Stromal cell of bone marrow (primary cell): ENCODE measurements around the gene SLC22A13.
"Not testable (repeated sequence)": the region's sequence is repeated elsewhere in the genome, so short reads cannot be mapped to it uniquely, and the experiment has no call there.

Experiments used
- DNase-seq: peaks from one replicate; pipeline ENCODE4 v3.0.0-alpha.2; 2012; ENCODE audit warnings: low read depth

Gene SLC22A13

GRCh38 chr3:38264779-38265178 lies 833 bp upstream of the SLC22A13 start:
- no peak for DNase-seq

- no peak for DNase-seq
These were observed 1.2 kb downstream of the SLC22A13 start for GRCh38 chr3:38266810-38267209.

GRCh38 chr3:38267662-38268061 lies 2.0 kb downstream of the SLC22A13 start:
- no peak for DNase-seq

GRCh38 chr3:38268087-38268486 lies 2.5 kb downstream of the SLC22A13 start:
- no peak for DNase-seq

- no peak for DNase-seq
These were observed 2.9 kb downstream of the SLC22A13 start for GRCh38 chr3:38268522-38268921.

- no peak for DNase-seq
These were observed 5.0 kb downstream of the SLC22A13 start for GRCh38 chr3:38270606-38271005.

- no peak for DNase-seq
These were observed 5.9 kb downstream of the SLC22A13 start for GRCh38 chr3:38271553-38271952.

- DNase-seq, result no peak
These were observed 9.4 kb downstream of the SLC22A13 start for GRCh38 chr3:38274864-38275649.

GRCh38 chr3:38275658-38276057 lies 10.0 kb downstream of the SLC22A13 start:
- no peak for DNase-seq

- DNase-seq, result no peak
These were observed 10.7 kb downstream of the SLC22A13 start for GRCh38 chr3:38276081-38276916.

GRCh38 chr3:38276917-38277630 lies 11.5 kb downstream of the SLC22A13 start:
- DNase-seq, result no peak

GRCh38 chr3:38278841-38279240 lies 13.2 kb downstream of the SLC22A13 start:
- DNase-seq, result no peak

- DNase-seq, result no peak
These were observed 16.5 kb downstream of the SLC22A13 start, which contains the start of gene SLC22A14 for GRCh38 chr3:38281895-38282686. Gene SLC22A14, plus strand, starts transcription at chr3:38282294. Its CDS starts 23,733 bp downstream, at chr3:38306027.

- peak; percentile 37 for DNase-seq
These were observed 18.5 kb downstream of the SLC22A13 start for GRCh38 chr3:38283810-38284755.

GRCh38 chr3:38284756-38285150 lies 19.1 kb downstream of the SLC22A13 start:
- DNase-seq, result no peak

- not testable (repeated sequence) for DNase-seq
These were observed 23.9 kb downstream of the SLC22A13 start for GRCh38 chr3:38289286-38290217.

- DNase-seq, result not testable (repeated sequence)
These were observed 31.4 kb downstream of the SLC22A13 start for GRCh38 chr3:38297053-38297452.

- DNase-seq, result no peak
These were observed 31.9 kb downstream of the SLC22A13 start for GRCh38 chr3:38297537-38297936.
